ENCODE data around the gene B4GALNT3.

The B4GALNT3 gene

GRCh38 chr12:509500-509899, 49.8 kb downstream of the B4GALNT3 start:
- Histone ChIP-seq H3K4me1 (ENCODE audit: insufficient read depth, insufficient read length) (peaks cover 30% of the 10 kb centered on the region), H3K9ac (ENCODE audit: insufficient read length, low read depth) (no peak overlapping the region), H3K27me3 (ENCODE audit: insufficient read depth, insufficient read length) (no peaks in the 10 kb centered on the region), H3K9me3 (ENCODE audit: insufficient read depth, low read length) (no peaks in the 10 kb centered on the region), H3K4me3 (ENCODE audit: insufficient read length, low read depth) (no peak overlapping the region), H3K36me3 (ENCODE audit: insufficient read depth, insufficient read length, low read length) (no peaks in the 10 kb centered on the region)
- DNase-seq (ENCODE audit: low read depth, low spot score) = no peak
- TF ChIP-seq SUZ12 (IDR thresholded peaks at IDR 0.05; ENCODE audit: extremely low read depth, insufficient read depth, insufficient read length) (no peak), YY1 (IDR thresholded peaks at IDR 0.05; ENCODE audit: insufficient read depth, insufficient read length) (no peak), ZNF274 (IDR thresholded peaks at IDR 0.05; ENCODE audit: low read depth, low read length) (no peak)

GRCh38 chr12:510071-510825, 50.5 kb downstream of the B4GALNT3 start:
- H3K27me3 ChIP-seq (ENCODE audit: insufficient read depth, insufficient read length) = no peaks in the 10 kb centered on the region
- TF ChIP-seq SUZ12 (IDR thresholded peaks at IDR 0.05; ENCODE audit: extremely low read depth, insufficient read depth, insufficient read length) = no peak
- no peak for TF ChIP-seq ZNF274 (IDR thresholded peaks at IDR 0.05; ENCODE audit: low read depth, low read length)
- TF ChIP-seq YY1 (IDR thresholded peaks at IDR 0.05; ENCODE audit: insufficient read depth, insufficient read length) = no peak
- DNase-seq (ENCODE audit: low read depth, low spot score) = peak; percentile 80
- no peak overlapping the region for H3K4me3 ChIP-seq (ENCODE audit: insufficient read length, low read depth)
- no peaks in the 10 kb centered on the region for H3K9me3 ChIP-seq (ENCODE audit: insufficient read depth, low read length)
- H3K36me3 ChIP-seq (ENCODE audit: insufficient read depth, insufficient read length, low read length) = no peaks in the 10 kb centered on the region
- H3K9ac ChIP-seq (ENCODE audit: insufficient read length, low read depth) = peak overlapping the region; percentile 54
- H3K4me1 ChIP-seq (ENCODE audit: insufficient read depth, insufficient read length) = peaks cover 30% of the 10 kb centered on the region

- DNase-seq (ENCODE audit: low read depth, low spot score) = no peak
- TF ChIP-seq ZNF274 (IDR thresholded peaks at IDR 0.05; ENCODE audit: low read depth, low read length) (no peak), SUZ12 (IDR thresholded peaks at IDR 0.05; ENCODE audit: extremely low read depth, insufficient read depth, insufficient read length) (no peak)
- Histone ChIP-seq H3K4me3 (ENCODE audit: insufficient read length, low read depth) (no peak overlapping the region), H3K9ac (ENCODE audit: insufficient read length, low read depth) (no peak overlapping the region), H3K9me3 (ENCODE audit: insufficient read depth, low read length) (no peaks in the 10 kb centered on the region), H3K4me1 (ENCODE audit: insufficient read depth, insufficient read length) (peaks cover 21% of the 10 kb centered on the region), H3K27me3 (ENCODE audit: insufficient read depth, insufficient read length) (no peaks in the 10 kb centered on the region), H3K36me3 (ENCODE audit: insufficient read depth, insufficient read length, low read length) (no peaks in the 10 kb centered on the region)
Observed at GRCh38 chr12:512933-513332, 53.2 kb downstream of the B4GALNT3 start.

DNA sequence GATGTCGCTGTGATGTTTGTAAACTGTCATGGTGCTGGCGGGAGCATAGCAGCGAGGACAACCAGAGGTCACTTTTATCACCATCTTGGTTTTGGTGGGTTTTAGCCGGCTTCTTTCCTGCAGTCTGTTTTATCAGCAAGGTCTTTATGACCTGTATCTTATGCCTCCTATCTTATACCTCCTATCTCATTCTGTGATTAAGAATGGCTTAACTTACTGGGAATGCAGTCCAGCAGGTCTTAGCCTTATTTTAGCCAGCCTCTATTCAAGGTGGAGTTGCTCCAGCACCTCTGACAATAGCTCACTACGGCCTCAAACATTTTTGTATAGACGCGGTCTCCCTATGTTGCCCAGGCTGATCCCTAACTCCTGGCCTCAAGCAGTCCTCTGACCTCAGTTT, 53.7 kb downstream of the B4GALNT3 start:
- Histone ChIP-seq H3K4me1 (ENCODE audit: insufficient read depth, insufficient read length) (peaks cover 21% of the 10 kb centered on the region), H3K4me3 (ENCODE audit: insufficient read length, low read depth) (no peak overlapping the region), H3K27me3 (ENCODE audit: insufficient read depth, insufficient read length) (no peaks in the 10 kb centered on the region), H3K9ac (ENCODE audit: insufficient read length, low read depth) (no peak overlapping the region), H3K9me3 (ENCODE audit: insufficient read depth, low read length) (no peaks in the 10 kb centered on the region), H3K36me3 (ENCODE audit: insufficient read depth, insufficient read length, low read length) (no peaks in the 10 kb centered on the region)
- DNase-seq (ENCODE audit: low read depth, low spot score) = no peak
- TF ChIP-seq YY1 (IDR thresholded peaks at IDR 0.05; ENCODE audit: insufficient read depth, insufficient read length) = no peak
- TF ChIP-seq SUZ12 (IDR thresholded peaks at IDR 0.05; ENCODE audit: extremely low read depth, insufficient read depth, insufficient read length) = no peak
- no peak for TF ChIP-seq ZNF274 (IDR thresholded peaks at IDR 0.05; ENCODE audit: low read depth, low read length)

DNA sequence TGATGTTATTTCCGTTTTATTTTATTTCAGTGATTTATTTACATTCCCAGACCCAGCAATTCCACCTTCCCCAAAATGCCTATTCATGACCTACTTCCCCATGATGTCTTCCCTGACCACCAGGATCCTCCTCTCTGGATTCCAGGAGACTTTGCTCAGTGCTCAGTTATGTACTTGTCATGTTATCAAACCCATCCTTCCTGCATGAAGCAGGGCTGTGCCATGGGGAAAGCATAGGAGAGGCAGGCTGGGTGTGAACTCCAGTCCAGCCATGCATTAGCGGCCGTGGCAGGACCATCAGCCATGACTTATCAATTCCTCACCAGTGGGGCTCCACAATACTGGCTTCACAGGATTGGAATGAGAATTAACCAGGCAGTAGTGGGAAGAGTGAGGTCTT, 57.8 kb downstream of the B4GALNT3 start:
- H3K4me1 ChIP-seq (ENCODE audit: insufficient read depth, insufficient read length) = no peaks in the 10 kb centered on the region

GRCh38 chr12:520119-520518, 60.4 kb downstream of the B4GALNT3 start:
- no peak for TF ChIP-seq YY1 (IDR thresholded peaks at IDR 0.05; ENCODE audit: insufficient read depth, insufficient read length)
- TF ChIP-seq SUZ12 (IDR thresholded peaks at IDR 0.05; ENCODE audit: extremely low read depth, insufficient read depth, insufficient read length) = no peak
- TF ChIP-seq ZNF274 (IDR thresholded peaks at IDR 0.05; ENCODE audit: low read depth, low read length) = no peak

More for the DNA sequence above, 57.8 kb downstream of the B4GALNT3 start:
- Histone ChIP-seq H3K27me3 (ENCODE audit: insufficient read depth, insufficient read length) (no peaks in the 10 kb centered on the region), H3K9ac (ENCODE audit: insufficient read length, low read depth) (no peak overlapping the region), H3K4me3 (ENCODE audit: insufficient read length, low read depth) (no peak overlapping the region), H3K36me3 (ENCODE audit: insufficient read depth, insufficient read length, low read length) (no peaks in the 10 kb centered on the region), H3K9me3 (ENCODE audit: insufficient read depth, low read length) (no peaks in the 10 kb centered on the region)
- no peak for DNase-seq (ENCODE audit: low read depth, low spot score)
- TF ChIP-seq ZNF274 (IDR thresholded peaks at IDR 0.05; ENCODE audit: low read depth, low read length) (no peak), YY1 (IDR thresholded peaks at IDR 0.05; ENCODE audit: insufficient read depth, insufficient read length) (no peak), SUZ12 (IDR thresholded peaks at IDR 0.05; ENCODE audit: extremely low read depth, insufficient read depth, insufficient read length) (no peak)

GRCh38 chr12:522692-523378, 63.1 kb downstream of the B4GALNT3 start:
- peaks cover 6% of the 10 kb centered on the region for H3K36me3 ChIP-seq (ENCODE audit: insufficient read depth, insufficient read length, low read length)
- no peaks in the 10 kb centered on the region for H3K27me3 ChIP-seq (ENCODE audit: insufficient read depth, insufficient read length)
- H3K4me1 ChIP-seq (ENCODE audit: insufficient read depth, insufficient read length) = no peaks in the 10 kb centered on the region
- TF ChIP-seq ZNF274 (IDR thresholded peaks at IDR 0.05; ENCODE audit: low read depth, low read length) (no peak), SUZ12 (IDR thresholded peaks at IDR 0.05; ENCODE audit: extremely low read depth, insufficient read depth, insufficient read length) (no peak), YY1 (IDR thresholded peaks at IDR 0.05; ENCODE audit: insufficient read depth, insufficient read length) (no peak)
- no peak overlapping the region for H3K4me3 ChIP-seq (ENCODE audit: insufficient read length, low read depth)
- no peak for DNase-seq (ENCODE audit: low read depth, low spot score)
- H3K9ac ChIP-seq (ENCODE audit: insufficient read length, low read depth) = no peak overlapping the region
- no peaks in the 10 kb centered on the region for H3K9me3 ChIP-seq (ENCODE audit: insufficient read depth, low read length)

More at GRCh38 chr12:520119-520518, 60.4 kb downstream of the B4GALNT3 start:
- no peak for DNase-seq (ENCODE audit: low read depth, low spot score)
- Histone ChIP-seq H3K4me3 (ENCODE audit: insufficient read length, low read depth) (no peak overlapping the region), H3K27me3 (ENCODE audit: insufficient read depth, insufficient read length) (no peaks in the 10 kb centered on the region), H3K9ac (ENCODE audit: insufficient read length, low read depth) (no peak overlapping the region), H3K9me3 (ENCODE audit: insufficient read depth, low read length) (no peaks in the 10 kb centered on the region), H3K36me3 (ENCODE audit: insufficient read depth, insufficient read length, low read length) (no peaks in the 10 kb centered on the region), H3K4me1 (ENCODE audit: insufficient read depth, insufficient read length) (no peaks in the 10 kb centered on the region)

All from NT2/D1 (cell line).